ENCODE data around the gene AGR3.

GRCh38 chr7:16914771-16915170 lies 33.0 kb upstream of the AGR3 start:
- TF ChIP-seq CTCF (IDR thresholded peaks at IDR 0.05 in 8 of 11, conservative IDR thresholded peaks at IDR 0.05 in 3 of 11), result no peak
- no peak for TF ChIP-seq POLR2AphosphoS5 (IDR thresholded peaks at IDR 0.05)
- no peak for TF ChIP-seq POLR2A (IDR thresholded peaks at IDR 0.05)

All from spleen (tissue), 7 donors.